Fibroblast of skin of scalp (primary cell): ENCODE measurements around the gene TAS2R42. TPM values are rescaled to one million over a fixed set of nuclear protein-coding genes. Genes with fewer than 3 reads are reported as not detected.

Experiments used
- DNase-seq: peaks from one replicate; pipeline ENCODE4 v3.0.0-alpha.2; 2013
- polyA plus RNA-seq, 2 experiments: library from polyadenylated mRNA; unstranded; fragments of 120-200 nt; gene quantifications; one replicate each; pipeline ENCODE4 v1.2.1, GENCODE V29; 2013; ENCODE audit not compliant: insufficient read length in 2 of 2

The TAS2R42 gene, protein sequence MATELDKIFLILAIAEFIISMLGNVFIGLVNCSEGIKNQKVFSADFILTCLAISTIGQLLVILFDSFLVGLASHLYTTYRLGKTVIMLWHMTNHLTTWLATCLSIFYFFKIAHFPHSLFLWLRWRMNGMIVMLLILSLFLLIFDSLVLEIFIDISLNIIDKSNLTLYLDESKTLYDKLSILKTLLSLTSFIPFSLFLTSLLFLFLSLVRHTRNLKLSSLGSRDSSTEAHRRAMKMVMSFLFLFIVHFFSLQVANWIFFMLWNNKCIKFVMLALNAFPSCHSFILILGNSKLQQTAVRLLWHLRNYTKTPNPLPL
- not detected for polyA plus RNA-seq (2013, experiment 1 of 2; ENCODE audit: insufficient read length)
- polyA plus RNA-seq (2013, experiment 2 of 2; ENCODE audit: insufficient read length), result not detected

GRCh38 chr12:11186837-11187236, at the start of gene TAS2R42:
TAS2R42 (minus strand) TSS chr12:11186937; CDS start chr12:11186937, 0 bp downstream.
- DNase-seq, result no peak

DNA sequence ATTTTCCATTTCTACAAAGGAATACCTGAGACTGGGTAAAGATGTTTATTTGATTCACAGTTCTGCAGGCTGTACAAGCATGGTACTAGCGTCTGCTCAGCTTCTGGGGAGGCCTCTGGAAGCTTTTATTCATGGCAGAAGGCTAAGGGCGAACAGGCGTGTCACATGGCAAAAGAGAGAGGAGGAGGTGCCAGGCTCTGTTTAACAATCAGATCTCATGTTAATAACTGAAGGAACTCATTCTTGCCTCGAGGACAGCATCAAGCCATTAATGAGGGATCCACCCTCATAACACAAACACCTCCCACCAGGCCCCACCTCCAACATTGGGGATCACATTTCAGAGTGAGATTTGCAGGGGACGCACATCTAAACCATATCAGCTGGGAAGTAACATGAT, 46.8 kb upstream of the TAS2R42 start:
- no peak for DNase-seq

DNA sequence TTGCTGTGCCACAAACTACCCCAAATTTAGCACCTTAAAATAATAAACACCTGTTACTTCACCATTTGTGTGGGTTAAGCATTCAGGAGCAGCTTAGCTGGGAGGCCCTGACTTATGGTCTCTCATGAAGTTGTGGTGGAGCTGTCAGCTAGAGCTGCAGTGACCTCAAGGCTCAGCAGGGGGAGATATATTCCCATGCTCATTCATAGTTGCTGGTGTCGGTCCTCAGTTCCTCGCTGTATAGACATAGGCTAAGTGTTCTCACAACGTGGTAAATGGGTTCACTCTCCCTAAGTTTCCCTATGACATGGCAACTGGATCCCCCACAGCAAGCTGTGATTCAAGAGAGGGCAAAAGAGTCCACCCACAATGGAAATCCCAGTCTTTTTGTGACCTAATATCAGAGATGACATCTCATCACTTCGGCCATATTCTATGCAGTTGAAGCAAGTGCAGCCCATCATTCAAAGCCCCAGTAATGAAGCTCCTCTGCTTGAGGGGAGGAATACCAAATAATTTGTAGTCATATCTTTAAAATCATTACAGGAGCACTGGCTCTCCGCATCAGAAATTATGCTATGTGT, 41.7 kb upstream of the TAS2R42 start:
- peak; percentile 29 for DNase-seq

- no peak for DNase-seq
Observed at GRCh38 chr12:11227373-11227772, 40.6 kb upstream of the TAS2R42 start.

- no peak for DNase-seq
Observed at GRCh38 chr12:11209113-11209512, 22.4 kb upstream of the TAS2R42 start.

DNA sequence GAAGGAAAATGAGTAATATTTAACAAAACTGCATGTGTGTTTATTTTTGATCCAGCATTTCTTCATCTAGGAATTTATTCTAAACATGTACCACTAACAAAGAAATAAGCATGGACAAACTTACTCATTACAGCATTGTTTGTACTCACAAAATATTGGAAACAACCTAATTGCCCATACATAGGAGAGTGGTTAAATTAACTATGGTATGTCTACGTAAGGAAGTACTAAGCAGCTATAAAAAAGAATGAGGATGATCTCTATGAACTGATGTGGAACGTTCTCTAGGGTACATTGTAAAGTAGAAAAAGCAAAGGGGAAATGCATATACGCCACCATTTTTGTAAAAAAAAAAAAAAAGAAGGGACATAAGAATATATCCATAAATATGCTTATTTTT, 17.4 kb upstream of the TAS2R42 start:
- no peak for DNase-seq

GRCh38 chr12:11202811-11203210, 16.1 kb upstream of the TAS2R42 start:
- no peak for DNase-seq

- no peak for DNase-seq
Observed at GRCh38 chr12:11183011-11183410, 3.7 kb downstream of the TAS2R42 start.

DNA sequence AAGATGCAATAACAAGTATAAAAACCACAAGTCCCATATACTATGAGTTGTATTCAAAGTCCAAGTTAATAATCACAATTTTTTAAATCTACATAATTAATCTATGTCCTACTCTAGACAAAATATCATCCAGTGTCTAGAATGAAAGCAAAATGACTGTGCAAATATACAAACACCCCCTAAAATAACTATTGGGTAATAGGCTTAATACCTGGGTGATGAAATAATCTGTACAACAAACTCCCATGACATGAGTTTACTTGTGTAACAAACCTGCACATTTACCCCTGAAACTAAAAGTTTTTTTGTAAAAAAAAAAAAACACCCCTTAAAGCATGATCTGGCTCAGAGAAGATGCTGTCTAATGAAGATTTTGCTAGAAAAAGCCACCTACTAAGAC, 4.2 kb downstream of the TAS2R42 start:
- DNase-seq, result no peak

DNA sequence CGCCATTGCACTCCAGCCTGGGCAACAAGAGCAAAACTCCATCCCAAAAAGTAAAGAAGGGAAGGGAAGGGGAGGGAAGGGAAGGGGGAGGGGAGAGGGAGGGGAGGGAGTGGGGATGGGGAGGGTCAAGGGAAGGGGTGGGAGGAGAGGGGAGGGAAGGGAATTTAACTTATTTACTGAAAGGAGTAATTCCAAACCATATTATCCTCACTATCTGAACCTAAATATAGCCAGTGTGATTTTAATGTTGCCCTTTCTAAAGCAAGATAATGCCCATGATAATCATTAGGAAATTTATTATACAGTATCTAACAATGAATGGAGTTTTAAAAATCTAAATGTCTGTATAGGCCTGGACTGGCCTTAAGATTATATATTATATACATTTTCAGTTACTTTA, 8.5 kb downstream of the TAS2R42 start:
- no peak for DNase-seq

- peak; percentile 31 for DNase-seq
Observed at GRCh38 chr12:11174022-11174421, 12.7 kb downstream of the TAS2R42 start.

DNA sequence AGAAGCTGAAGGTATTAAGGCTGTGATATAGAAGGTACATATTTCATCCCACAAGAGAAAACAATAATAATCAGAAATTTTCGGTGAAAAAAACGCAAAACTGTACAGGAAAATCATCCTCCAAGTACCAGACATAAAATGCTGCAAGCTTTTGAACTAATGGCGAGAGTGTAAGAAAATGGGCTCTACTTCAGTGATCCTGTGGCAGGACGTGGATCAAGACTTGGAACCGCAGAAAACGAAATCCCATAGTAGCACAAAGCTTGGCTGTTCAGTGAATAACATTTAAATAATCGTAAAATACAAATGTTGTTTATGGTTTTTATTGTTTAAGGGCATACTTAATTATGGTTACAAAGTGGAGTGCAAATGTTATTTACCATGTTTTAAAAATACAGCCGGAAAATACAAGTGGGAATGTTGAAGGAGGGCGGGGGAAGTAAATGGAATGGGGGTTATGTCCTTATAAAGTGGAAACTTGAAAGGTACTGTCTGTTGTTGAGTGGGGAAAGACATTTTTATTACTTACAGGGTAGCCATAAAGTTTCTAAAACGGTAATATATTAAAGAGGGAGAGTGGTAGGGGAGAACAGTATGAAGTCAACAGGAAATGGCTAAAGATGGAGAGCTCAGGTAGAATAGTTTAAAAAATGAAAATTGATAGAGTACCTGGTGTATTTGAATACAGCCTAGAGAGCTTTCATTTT, 14.6 kb downstream of the TAS2R42 start:
- peak; percentile 10 for DNase-seq

- DNase-seq, result peak; percentile 96
Observed at GRCh38 chr12:11171145-11171968, 15.4 kb downstream of the TAS2R42 start, which contains the start of gene SMIM10L1. SMIM10L1 (plus strand) TSS chr12:11171194; CDS start chr12:11171357, 163 bp downstream.

- DNase-seq, result no peak
Observed at GRCh38 chr12:11170810-11171144, 16.0 kb downstream of the TAS2R42 start.

- no peak for DNase-seq
Observed at GRCh38 chr12:11166300-11166699, 20.4 kb downstream of the TAS2R42 start.

- DNase-seq, result no peak
Observed at GRCh38 chr12:11164384-11164783, 22.4 kb downstream of the TAS2R42 start.

DNA sequence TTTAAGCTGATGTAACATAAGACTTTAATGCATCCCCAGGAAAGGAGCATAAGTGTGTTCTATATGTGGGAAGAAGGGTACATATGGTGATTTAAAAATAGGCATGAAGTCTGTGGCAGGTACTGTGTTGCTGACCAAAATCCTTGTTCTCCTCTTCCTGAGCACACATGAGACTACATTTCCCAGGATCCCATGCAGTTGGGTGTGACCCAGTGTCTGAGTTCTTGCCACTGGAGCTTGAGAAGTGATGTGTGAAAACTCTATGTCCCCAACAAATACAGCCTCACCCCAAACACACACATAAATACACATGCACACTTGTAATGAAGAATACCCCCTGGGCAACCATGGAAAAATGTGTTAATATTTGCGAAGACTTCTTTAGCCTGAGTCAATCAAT, 24.2 kb downstream of the TAS2R42 start:
- DNase-seq, result no peak

DNA sequence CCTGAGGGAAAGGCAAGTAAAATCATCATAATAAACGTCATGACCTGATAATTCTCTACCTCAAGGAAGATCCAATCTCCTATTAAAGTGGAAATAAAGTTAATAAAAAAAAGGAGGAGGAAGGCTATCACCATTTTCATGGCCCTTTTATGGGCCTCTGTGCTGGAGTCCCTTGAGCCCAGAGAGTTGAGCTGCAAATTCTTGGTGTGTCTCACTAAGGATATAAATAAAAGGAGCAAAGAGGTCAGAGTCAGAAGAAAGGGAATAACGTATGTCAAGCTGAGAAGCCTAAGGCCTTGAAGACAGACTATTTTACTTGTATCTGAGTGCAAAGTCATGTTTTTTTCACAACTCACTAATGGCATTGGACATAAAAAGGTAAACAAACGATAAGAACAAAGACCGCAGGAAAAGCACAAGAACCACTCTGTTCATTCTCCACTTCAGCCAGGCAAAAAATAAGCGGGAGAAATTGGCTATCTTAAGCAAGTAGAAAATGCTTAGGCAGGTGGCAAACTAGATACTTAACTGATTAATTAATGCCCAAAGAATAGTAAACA, 27.8 kb downstream of the TAS2R42 start:
- DNase-seq, result no peak

- DNase-seq, result no peak
Observed at GRCh38 chr12:11154400-11154925, 32.3 kb downstream of the TAS2R42 start.

DNA sequence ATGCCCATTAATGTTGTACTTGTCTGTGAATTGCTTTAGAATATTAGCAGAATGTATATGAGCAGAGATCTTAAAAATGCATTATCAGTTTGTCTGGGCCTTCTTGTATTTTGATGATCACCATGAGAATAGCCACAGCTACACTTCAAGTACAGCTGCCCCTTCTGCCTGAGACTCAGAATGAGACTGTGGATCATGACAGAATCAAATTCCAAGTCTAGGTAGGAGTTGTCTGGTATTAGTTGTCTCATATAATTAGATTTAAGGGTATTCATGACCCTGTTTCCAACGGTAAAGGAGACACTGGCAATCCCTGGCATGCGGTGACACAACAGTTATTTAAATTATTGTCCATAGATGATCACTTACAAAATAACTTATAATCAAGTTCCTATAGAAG, 34.0 kb downstream of the TAS2R42 start:
- no peak for DNase-seq

DNA sequence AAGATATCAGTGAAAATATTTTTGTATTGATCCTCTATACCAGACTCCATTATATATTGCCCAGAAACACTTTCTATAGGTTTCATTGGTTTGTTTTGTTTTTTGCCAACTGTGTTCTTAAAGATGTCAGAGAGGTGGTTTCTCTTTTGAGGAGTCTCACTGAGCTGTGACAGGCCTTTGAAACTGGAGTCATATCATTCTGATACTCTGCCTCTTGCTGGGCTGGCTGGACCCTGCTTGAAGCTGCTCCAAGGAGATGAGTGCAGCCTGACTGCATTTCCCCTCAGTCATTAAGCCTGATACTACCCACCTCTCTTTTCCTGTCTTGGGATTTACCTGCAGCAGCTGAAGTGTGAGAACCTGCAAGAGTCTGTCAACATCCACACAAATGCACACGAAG, 35.9 kb downstream of the TAS2R42 start:
- DNase-seq, result no peak

GRCh38 chr12:11147420-11147819, 39.3 kb downstream of the TAS2R42 start:
- no peak for DNase-seq
